Umbilical cord (tissue), 2 donors: ENCODE measurements around the gene NPPA. TPM values are rescaled to one million over a fixed set of nuclear protein-coding genes. Genes with fewer than 3 reads are reported as not detected.

Source experiments
- DNase-seq: peaks from one replicate; pipeline ENCODE4 v3.0.0-alpha.2; 2015; ENCODE audit warnings: low spot score
- total RNA-seq: library from RNA; depleted of rRNA; stranded (reverse); fragments of >200 nt; gene quantifications from one replicate; pipeline ENCODE4 v1.2.3, GENCODE V29; 2014; ENCODE audit warnings: low replicate concordance; ENCODE audit not compliant: insufficient read depth

The NPPA gene
- total RNA-seq, 1 donor from 2014 or later: not detected

DNA sequence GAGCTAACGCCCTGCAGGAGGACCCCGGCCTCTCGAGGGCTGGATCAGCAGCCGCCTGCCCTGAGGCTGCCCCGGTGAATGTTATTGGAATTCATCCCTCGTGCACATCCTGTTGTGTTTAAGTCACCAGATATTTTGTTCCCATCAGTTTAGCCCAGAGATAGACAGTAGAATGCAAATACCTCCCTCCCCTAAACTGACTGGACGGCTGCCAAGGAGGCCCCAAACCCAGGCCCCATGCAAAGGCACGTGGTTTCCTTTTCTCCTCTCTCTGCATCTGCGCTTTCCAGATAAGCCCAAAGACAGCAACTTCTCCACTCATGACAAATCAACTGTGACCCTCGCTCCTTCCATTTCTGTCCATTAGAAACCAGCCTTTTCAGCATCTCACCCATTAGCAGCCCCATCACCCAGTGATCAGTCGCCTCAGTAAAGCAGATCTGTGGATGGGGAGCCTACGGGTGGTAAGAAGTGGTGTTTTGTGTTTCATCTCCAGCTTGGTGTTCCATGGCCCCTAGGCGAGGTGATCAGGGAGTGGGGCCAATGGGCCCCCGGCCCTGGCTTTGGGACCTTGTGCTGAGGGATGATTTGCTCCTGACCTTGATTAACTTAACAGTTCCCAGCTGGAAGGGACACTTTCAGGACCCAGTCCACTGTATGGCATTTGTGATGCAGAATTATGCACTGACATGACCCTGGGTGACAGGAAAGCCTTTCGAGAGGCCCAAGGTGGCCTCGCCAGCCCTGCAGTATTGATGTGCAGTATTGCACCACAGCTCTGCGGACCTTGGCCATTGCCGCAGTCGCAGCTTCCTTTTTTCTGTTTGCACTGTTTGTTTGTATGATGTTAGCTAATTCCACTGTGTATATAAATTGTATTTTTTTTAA lies 5.2 kb downstream of the NPPA start:
- peak; percentile 67 for DNase-seq

DNA sequence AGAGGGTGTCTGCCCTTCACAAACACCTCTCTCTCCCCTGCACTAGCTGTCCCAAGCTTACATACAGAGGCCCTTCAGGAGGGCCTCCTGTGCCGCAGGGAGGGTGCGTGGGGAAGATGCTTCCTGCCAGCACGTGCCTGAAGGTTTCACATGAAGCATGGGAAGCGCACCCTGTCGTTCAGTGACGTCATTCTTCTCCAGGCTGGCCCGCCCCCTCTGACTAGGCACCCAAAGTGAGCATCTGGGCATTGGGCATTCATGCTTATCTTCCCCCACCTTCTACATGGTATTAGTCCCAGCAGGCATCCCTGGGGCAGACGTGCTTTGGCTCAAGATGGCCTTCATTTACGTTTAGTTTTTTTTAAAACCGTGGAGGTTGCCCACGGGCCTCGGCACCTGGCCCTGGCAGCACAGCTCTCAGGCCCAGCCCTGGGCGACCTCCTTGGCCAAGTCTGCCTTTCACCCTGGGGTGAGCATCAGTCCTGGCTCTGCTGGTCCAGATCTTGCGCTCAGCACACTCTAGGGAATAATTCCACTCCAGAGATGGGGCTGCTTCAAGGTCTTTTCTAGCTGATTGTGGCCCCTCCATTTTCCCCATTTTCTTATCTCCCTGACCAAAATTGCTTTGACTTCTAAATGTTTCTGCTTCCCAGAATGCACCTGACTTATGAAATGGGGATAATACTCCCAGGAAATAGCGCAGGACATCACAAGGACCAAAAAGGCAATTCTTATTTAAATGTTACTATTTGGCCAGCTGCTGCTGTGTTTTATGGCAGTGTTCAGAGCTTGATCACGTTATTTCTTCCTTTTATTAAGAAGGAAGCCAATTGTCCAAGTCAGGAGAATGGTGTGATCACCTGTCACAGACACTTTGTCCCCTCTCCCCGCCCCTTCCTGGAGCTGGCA lies 6.1 kb downstream of the NPPA start:
- no peak for DNase-seq

DNA sequence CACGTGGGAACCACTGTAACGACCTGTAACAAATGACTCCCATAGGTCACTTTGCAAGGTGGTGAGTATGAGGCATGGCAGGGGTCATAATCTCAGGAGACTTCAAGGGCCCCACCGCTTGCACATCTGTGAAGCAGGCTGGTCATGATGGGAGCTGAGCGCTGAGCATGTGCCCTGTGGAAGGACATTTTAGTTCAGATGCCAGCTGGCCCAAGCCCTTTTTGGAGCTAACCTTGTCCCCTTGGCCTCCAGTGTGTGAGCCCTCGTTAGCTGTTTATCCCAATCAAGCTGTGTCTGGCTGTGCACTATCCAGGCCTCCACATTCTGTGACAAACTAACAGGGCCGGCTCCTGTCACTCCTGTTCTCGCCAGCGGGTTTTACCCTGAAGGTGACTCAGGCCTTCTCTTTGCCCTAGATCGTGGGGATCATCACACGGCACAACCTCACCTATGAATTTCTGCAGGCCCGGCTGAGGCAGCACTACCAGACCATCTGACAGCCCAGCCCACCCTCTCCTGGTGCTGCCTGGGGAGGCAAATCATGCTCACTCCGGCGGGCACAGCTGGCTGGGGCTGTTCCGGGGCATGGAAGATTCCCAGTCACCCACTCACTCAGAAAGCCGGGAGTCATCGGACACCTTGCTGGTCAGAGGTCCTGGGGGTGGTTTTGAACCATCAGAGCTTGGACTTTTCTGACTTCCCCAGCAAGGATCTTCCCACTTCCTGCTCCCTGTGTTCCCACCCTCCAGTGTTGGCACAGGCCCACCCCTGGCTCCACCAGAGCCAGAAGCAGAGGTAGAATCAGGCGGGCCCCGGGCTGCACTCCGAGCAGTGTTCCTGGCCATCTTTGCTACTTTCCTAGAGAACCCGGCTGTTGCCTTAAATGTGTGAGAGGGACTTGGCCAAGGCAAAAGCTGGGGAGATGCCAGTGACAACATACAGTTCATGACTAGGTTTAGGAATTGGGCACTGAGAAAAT lies 7.6 kb downstream of the NPPA start:
- DNase-seq: no peak

DNA sequence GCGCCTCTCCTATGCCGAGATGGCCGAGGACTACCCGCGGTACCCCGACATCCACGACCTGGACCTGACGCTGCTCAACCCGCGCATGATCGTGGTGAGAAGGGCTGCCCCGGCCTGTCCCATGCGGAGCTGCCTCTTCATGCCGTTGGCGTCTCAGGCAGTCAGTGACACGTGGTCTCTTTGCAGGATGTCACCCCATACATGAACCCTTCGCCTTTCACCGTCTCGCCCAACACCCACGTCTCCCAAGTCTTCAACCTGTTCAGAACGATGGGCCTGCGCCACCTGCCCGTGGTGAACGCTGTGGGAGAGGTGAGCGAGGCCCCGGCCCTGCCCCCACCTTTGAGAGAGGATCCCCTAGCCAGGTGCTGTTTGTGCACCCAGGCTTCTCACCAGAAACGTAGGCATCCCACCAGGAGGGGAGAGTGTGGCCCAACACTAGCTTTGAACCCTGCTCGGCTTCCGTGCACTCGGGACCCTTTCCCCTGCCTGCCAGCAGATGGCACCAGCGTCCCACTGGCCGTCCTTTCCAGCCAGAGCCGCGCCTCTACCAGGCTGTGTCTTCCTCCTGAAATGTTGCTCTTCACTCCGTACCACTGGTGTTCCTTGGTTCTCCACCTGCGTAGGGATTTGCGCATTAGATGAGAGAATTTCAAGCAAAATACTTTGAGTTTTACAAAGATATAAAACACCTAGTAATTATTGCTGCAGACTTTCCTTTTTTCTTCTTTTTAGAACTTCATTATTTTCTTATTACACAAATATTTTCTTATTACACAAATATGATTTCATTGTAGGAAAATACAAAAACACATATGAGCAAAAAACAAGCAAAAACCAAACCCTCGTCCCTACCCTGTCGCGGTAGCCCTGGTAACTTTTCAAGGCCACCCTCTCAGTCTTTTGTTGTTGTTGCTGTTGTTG lies 9.0 kb downstream of the NPPA start:
- DNase-seq: peak; percentile 58

DNA sequence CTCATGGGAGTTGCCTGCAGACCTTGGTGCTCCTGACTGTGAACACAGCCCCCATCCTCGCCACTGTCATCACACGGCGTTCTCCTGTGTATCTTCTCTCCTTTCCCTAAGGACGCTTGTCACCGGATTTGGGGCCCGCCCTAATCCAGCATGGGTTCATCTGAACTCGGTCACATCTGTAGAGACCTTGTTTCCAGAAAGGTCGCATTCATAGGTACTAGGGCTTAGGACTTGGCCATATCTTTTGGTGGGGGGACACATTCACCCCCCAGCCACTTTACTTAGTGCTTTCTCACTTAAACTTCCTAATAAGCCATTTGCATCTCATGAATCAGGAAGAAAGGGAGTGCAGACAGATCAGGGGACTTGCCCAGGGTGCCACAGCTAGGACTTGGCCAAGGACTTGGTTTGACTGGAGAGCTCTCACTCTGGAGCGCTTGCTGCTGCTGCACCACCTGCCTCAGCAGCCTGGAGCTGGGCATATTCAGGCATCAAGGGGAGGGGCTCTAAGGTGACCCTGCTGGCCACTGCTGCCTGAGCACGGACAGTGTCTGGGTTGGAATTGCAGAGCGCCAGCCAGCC lies 9.7 kb downstream of the NPPA start:
- DNase-seq: no peak

DNA sequence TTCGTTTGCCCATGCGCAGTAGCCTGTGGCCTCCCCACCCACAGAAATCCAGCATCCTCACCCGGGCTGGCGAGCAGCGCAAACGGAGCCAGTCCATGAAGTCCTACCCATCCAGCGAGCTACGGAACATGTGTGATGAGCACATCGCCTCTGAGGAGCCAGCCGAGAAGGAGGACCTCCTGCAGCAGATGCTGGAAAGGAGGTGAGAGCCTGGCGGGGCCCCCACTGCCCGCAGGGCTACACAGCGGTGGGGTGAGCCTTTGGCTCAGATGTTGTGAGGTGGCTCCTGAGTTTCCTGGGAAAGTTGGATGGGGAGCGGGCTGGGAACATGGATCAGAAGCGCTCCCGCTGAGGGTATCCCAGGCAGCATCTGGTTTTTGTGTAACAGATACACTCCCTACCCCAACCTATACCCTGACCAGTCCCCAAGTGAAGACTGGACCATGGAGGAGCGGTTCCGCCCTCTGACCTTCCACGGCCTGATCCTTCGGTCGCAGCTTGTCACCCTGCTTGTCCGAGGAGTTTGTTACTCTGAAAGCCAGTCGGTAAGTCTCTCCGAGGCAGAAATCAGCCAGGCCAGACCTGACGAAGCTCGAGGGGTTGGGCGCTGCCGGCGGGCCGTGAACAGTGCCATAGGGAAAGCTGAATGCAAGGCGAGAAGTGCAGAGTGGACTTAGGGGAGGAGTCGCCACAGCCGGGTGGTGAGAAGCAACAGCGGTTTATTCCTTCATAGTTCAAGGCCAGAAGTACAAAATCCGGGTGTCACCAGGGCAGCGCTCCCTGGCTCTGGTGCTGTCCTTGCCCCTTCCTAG lies 10.4 kb downstream of the NPPA start:
- no peak for DNase-seq

DNA sequence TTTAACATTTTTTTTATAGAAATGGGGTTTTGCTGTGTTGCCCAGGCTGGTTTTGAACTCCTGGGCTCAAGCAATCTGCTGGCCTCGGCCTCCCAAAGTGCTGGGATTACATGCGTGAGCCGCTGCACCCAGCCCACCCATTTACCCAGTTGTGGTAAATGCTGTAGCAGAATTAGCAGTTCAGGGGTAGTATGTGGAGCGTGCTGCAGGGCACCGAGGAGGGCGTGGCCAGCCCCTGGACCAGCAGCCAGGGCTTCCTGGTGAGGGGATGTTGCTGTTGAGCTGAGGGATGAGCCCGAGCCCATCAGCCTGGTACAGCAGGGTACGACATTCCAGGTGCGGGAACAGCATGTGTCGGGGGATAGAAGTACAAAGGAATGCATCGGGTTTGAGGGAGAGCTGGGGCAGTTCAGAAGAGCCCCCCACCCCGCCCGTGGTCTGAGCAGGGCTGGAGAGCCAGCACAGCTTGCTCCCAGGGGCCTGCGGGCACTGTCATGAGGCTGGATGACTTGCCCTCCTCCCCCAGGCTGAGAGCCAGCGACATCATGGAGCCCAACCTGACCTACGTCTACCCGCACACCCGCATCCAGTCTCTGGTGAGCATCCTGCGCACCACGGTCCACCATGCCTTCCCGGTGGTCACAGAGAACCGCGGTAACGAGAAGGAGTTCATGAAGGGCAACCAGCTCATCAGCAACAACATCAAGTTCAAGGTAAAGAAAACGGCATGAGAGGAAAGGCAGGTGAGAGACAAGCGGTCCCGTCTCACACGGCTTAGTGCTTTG lies 11.9 kb downstream of the NPPA start:
- DNase-seq: no peak

DNA sequence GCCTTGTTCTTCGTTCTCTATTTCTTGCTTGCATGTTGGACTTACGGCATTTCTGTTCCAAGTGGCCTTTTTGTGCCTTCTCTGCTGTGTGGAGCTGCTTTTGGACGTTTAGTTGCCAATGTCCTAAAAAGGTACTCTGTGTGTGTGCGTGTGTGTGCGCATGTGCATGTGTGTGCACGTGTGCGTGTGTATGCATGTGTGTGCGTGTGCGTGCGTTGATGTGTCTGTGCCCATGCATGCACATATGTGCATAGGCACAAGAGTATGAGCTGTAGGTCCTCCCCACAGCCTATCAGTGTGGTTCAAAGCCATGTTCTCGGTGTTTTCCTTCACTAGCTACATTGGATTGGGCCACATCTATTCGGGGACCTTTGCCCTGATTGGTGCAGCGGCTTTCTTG lies 13.7 kb downstream of the NPPA start:
- no peak for DNase-seq

DNA sequence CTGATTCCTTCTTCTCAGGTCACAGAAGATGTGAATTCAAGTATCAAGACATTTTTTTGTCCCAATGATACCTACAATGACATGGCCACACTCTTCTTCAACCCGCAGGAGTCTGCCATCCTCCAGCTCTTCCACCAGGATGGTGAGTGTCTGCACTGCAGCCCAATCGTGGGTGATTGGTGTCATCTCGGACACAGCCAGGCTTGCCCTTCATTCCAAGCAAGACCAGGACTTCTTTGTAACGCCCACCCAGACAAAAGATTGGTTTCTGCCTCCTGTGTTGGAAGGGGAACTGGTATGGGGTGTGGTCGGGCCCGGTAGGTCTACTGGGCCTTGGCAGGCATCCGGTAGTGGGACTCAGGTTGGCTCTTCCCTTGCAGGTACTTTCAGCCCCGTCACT lies 14.1 kb downstream of the NPPA start:
- no peak for DNase-seq

DNA sequence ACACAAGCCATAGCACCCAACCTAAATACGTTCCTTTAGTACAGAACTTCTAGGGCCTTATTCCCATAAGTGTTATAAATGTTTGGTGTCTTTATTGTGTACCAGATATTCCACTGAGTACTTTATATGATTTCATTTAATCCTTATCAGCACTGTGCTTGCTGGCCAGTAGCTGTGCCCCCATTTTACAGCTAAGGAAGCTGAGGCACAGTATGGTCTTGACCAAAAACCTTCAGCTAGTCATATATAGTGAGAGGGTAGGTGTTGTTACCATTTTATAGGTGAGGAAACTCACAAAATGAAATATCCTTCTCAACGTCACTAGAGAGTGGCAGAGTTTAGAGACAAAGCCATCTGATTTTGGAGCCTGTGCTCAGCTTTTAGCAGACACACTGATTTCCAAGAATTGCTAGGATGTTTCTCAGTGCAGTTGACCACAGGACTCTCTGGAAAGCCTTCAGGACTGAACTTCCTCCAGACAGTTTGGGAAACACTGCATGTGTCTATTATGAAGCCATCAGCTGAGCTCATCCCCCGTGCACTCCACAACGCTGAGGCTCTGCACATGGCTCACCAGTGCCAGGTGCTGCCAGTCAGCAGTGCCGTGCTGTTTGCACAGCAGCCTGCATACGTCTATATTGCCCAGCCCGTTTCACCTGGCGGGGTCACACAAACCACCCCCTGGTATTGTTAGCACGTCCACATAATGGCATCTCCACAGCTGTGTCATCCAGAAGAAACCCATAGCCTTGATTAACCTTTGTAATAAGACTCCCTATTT lies 15.4 kb downstream of the NPPA start:
- DNase-seq: no peak

DNA sequence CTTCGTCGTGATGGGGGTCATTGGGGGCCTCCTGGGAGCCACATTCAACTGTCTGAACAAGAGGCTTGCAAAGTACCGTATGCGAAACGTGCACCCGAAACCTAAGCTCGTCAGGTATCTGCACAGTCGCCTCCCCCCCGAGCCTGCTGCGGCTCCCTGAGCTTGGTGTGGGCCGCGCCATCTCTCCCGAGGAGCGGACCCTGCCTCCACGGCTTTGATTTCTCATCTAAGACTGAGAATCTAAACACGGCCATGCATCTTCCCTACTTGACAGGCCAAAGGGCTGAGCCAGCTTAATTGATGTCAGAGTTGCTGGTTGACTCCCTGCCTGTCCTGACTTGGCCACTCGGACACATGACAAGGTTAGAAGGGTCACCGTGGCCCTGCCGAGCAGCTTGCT lies 19.1 kb downstream of the NPPA start:
- no peak for DNase-seq

DNA sequence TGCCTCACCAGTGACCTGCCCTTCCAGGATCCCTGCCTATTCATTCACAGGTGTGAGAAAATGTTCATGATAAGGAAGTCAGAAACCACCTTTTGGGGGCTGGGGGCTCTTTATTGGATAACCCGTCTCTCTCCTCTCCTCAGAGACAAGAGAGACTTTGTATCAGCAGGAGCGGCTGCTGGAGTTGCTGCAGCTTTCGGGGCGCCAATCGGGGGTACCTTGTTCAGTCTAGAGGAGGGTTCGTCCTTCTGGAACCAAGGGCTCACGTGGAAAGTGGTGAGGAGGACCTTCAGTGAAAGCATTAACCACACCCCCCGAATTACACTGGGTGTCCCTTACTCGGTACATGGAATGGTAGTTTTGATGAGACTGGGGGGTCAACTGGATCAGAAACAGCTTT lies 20.6 kb downstream of the NPPA start:
- no peak for DNase-seq

DNA sequence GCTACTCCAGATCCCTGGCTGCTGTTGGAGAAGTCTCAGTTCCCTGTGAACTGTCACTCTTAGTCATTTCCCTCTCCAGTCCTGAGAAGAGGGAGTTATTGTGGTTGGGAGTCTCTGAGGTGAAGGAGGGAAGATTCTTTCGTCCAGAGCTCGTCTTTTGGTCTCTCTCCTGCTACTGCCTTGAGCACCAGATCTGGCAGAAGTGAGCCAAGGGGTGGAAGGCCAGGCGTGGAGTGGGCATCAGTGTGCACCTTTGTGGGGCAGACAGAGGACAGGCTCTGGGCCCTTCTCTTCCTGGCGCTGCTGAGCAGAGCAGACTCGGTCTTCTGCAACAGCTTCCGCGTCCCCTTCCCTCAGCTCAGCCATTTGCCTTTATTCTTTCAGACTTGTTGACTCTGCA lies 22.5 kb downstream of the NPPA start:
- DNase-seq: no peak

DNA sequence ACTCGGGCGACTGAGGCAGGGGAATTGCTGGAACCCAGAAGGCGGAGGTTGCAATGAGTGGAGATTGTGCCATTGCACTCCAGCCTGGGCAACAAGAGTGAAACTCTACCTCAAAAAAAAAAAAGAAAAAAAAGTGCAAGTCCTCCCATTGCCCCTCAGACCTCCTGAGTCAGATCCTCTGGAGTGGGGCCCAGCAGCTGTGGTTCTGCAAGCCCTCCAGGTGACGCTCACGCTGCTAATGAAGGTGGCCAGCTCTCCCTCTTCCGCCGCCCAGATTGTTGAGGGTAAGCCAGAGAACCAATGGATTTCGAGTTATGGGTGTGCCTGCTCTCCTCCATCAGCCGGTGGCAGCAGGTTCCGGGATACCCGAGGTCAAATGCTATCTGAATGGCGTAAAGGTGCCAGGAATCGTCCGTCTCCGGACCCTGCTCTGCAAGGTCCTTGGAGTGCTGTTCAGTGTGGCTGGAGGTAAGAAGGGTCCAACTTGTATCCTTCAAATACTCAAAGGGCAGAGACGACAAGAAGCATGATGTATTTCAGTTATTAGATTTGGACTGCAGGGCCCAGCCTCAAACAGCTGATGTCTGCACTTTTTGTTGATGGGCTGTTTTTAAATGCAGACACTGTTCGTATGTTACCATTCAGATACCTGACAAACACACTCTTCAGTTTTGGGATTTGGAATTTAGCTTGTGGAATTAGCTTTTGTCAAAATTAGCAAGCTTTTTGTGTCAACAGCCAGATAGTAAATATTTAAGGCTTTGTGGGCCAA lies 24.0 kb downstream of the NPPA start:
- no peak for DNase-seq

DNA sequence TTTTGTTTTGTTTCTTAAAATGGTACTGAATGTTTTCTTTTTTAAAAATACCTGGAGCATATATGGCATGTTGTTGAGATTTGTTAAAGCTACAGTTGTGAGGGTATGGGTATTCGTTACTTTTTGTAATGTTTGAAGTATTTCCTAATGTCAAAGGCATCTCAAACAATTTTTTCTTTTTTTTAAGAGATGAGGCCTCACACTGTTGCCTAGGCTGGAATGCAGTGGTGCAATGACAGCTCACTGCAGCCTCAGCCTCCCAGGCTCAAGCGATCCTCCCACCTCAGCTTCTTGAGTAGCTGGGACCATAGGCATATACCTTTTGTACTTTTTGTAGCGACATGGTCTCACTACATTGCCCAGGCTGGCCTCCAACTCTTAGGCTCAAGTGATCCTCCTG lies 25.5 kb downstream of the NPPA start:
- no peak for DNase-seq

DNA sequence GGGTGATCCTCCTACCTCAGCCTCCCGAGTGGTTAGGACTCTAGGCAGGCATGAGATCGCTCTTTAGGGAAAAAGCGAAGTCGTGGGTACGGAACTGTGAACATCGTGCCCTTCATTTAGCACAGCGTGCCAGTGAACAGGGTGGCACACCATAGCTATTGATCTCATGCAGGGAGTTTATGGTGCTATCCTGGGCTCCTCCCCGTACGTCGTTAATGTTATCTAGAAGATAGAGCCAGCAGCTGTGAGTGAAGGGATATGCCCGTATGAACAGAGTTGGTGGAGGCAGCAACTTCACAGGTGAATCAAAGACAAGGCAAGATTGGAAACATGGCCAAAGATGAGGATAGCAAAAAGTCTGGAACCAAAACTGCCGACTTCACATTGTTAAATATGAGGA lies 30.4 kb downstream of the NPPA start:
- no peak for DNase-seq

DNA sequence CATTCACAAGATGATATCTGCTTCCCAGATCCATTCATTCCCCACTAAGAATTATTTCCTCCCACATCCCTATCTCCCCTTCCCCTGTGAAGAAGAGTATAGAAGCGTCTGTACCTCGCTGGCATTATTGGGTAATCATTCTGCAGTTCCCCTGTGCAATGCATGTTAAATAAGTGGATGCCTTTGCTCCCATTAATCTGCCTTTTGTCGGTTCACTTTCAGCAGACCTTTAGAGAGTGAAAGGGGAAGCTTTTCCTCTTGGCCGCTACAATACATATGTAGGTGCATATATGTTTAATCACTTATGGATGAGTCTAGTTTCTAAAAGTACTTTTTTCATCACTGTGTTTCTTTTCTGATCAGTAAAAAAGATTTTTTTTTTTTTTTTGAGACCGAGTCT lies 34.6 kb downstream of the NPPA start:
- DNase-seq: no peak
